H1 (cell line): ENCODE measurements around the gene ZSCAN30. TPM values are rescaled to one million over a fixed set of nuclear protein-coding genes. Genes with fewer than 3 reads are reported as not detected.
"Not testable (repeated sequence)": the region's sequence is repeated elsewhere in the genome, so short reads cannot be mapped to it uniquely, and the experiment has no call there.

ENCODE experiments used
- CTCF ChIA-PET: fragments of 300-600 bp; sonication (Branson Sonifier 250); formaldehyde crosslinking; loops from one replicate; lab custom pipeline; 2021; ENCODE audit not compliant: partially characterized antibody; lab: Charles Lee
- POLR2A ChIA-PET: fragments of 300-600 bp; sonication (Branson Sonifier 250); formaldehyde crosslinking; loops from one replicate; lab custom pipeline; 2021; ENCODE audit warnings: inconsistent platforms; ENCODE audit not compliant: partially characterized antibody; lab: Charles Lee
- DNase-seq, 2 experiments: peaks; one replicate each; pipeline versions ENCODE4 v3.0.0 to v3.0.0-alpha.2; 2010 to 2022; ENCODE audit warnings: low spot score in 2 of 2, low read depth in 1 of 2, mixed read lengths in 1 of 2
- FAIRE-seq: peaks from 2 replicates; lab custom pipeline; 2011; peaks lifted over from hg19 to GRCh38; lab: Jason Lieb, UNC
- H2AFZ ChIP-seq: 2 replicates; pipeline ENCODE4 v1.8.1; 2012; ENCODE audit warnings: low read length, inconsistent platforms
- H2AK5ac ChIP-seq: 2 replicates; pipeline ENCODE4 v1.6.1; 2013; ENCODE audit warnings: low read depth, low read length
- H2BK120ac ChIP-seq: replicated peaks from 2 replicates; pipeline ENCODE3; 2013; ENCODE audit warnings: low read depth, low read length, inconsistent platforms
- H2BK12ac ChIP-seq: 2 replicates; pipeline ENCODE4 v1.6.1; 2013; ENCODE audit warnings: low read depth, low read length
- H2BK15ac ChIP-seq: 2 replicates; pipeline ENCODE4 v1.6.1; 2013; ENCODE audit warnings: low read length
- H2BK20ac ChIP-seq: 2 replicates; pipeline ENCODE4 v1.6.1; 2013; ENCODE audit warnings: low read length
- H2BK5ac ChIP-seq: 2 replicates; pipeline ENCODE4 v1.6.1; 2013; ENCODE audit warnings: low read depth, low read length
- H3K14ac ChIP-seq: 2 replicates; pipeline ENCODE4 v1.6.1; 2013; ENCODE audit warnings: inconsistent platforms; ENCODE audit not compliant: insufficient read length
- H3K18ac ChIP-seq: 2 replicates; pipeline ENCODE4 v1.6.1; 2013; ENCODE audit warnings: low read length; ENCODE audit errors: extremely low read depth
- H3K23ac ChIP-seq: 2 replicates; pipeline ENCODE4 v1.6.1; 2013; ENCODE audit warnings: inconsistent platforms; ENCODE audit not compliant: insufficient read length
- H3K23me2 ChIP-seq: 2 replicates; pipeline ENCODE4 v1.6.1; 2013; ENCODE audit warnings: low read depth, low read length
- H3K27ac ChIP-seq: 2 replicates; pipeline ENCODE4 v1.6.1; 2011; ENCODE audit warnings: low read depth, low read length, inconsistent platforms
- H3K27me3 ChIP-seq, 4 experiments: replicated peaks in 1 of 4; 1 replicate in 1 of 4; 2 replicates in 3 of 4; pipeline versions ENCODE4 v1.6.1 to v1.8.1; 2011 to 2013; ENCODE audit warnings: low read length in 3 of 4, mild to moderate bottlenecking in 3 of 4, inconsistent platforms in 2 of 4, mixed read lengths in 2 of 4, moderate library complexity in 1 of 4; ENCODE audit not compliant: control insufficient read depth in 3 of 4, insufficient read depth in 3 of 4; ENCODE audit errors: extremely low read depth in 1 of 4
- H3K36me3 ChIP-seq, 4 experiments: 2 replicates each; pipeline versions ENCODE4 v1.6.1 to v1.8.1; 2011 to 2013; ENCODE audit warnings: mild to moderate bottlenecking in 4 of 4, low read length in 3 of 4, moderate library complexity in 2 of 4, control low read depth in 1 of 4, inconsistent platforms in 1 of 4; ENCODE audit not compliant: insufficient read depth in 4 of 4, control insufficient read depth in 2 of 4
- H3K4ac ChIP-seq: replicated peaks from 2 replicates; pipeline ENCODE3; 2013; ENCODE audit warnings: low read length, low read depth, mixed read lengths, inconsistent platforms; ENCODE audit not compliant: insufficient read length
- H3K4me1 ChIP-seq, 4 experiments: replicated peaks in 1 of 4; 1 replicate in 1 of 4; 2 replicates in 3 of 4; pipeline versions ENCODE4 v1.6.1 to v1.8.1; 2011 to 2013; ENCODE audit warnings: low read length in 3 of 4, inconsistent platforms in 2 of 4, mixed read lengths in 1 of 4; ENCODE audit not compliant: insufficient read depth in 4 of 4, control insufficient read depth in 3 of 4
- H3K4me2 ChIP-seq, 2 experiments: 2 replicates each; pipeline versions ENCODE4 v1.6.1 to v1.8.1; 2011 to 2013; ENCODE audit warnings: low read depth in 2 of 2, low read length in 2 of 2, control low read depth in 1 of 2, inconsistent platforms in 1 of 2, mild to moderate bottlenecking in 1 of 2; ENCODE audit not compliant: insufficient read depth in 1 of 2
- H3K4me3 ChIP-seq, 4 experiments: fragments of 200-600, 300-600 bp in 1 of 4; sonication (generic), shearing (Covaris generic), sonication (Bioruptor Twin) in 1 of 4; 2 replicates each; pipeline versions ENCODE4 v1.5.1 to v1.8.1; 2011 to 2016; ENCODE audit warnings: low read length in 4 of 4, low read depth in 3 of 4, control low read depth in 2 of 4, inconsistent platforms in 2 of 4, mild to moderate bottlenecking in 2 of 4, mixed read lengths in 1 of 4, moderate library complexity in 1 of 4; ENCODE audit not compliant: insufficient read depth in 2 of 4; ENCODE audit errors: extremely low read depth in 1 of 4
- H3K56ac ChIP-seq: replicated peaks from 2 replicates; pipeline ENCODE3; 2013; ENCODE audit warnings: low read depth, mild to moderate bottlenecking, mixed read lengths, low read length, inconsistent platforms; ENCODE audit not compliant: insufficient read length
- H3K79me1 ChIP-seq: 2 replicates; pipeline ENCODE4 v1.6.1; 2013; ENCODE audit warnings: low read depth, low read length, control low read depth
- H3K79me2 ChIP-seq, 2 experiments: 2 replicates each; pipeline versions ENCODE4 v1.6.1 to v1.8.1; 2012 to 2013; ENCODE audit warnings: low read length in 2 of 2, mild to moderate bottlenecking in 2 of 2, inconsistent platforms in 1 of 2; ENCODE audit not compliant: insufficient read depth in 2 of 2, control insufficient read depth in 1 of 2
- H3K9ac ChIP-seq, 4 experiments: replicated peaks in 1 of 4; 1 replicate in 1 of 4; 2 replicates in 3 of 4; pipeline versions ENCODE4 v1.6.1 to v1.8.1; 2011 to 2013; ENCODE audit warnings: low read depth in 3 of 4, low read length in 3 of 4, control low read depth in 2 of 4, mild to moderate bottlenecking in 2 of 4, moderate library complexity in 2 of 4, inconsistent platforms in 1 of 4; ENCODE audit errors: extremely low read depth in 1 of 4
- H3K9me3 ChIP-seq, 2 experiments: 2 replicates each; pipeline versions ENCODE4 v1.6.1 to v1.8.1; 2012 to 2013; ENCODE audit warnings: mild to moderate bottlenecking in 2 of 2, moderate library complexity in 2 of 2, control low read depth in 1 of 2, inconsistent platforms in 1 of 2, low read depth in 1 of 2, low read length in 1 of 2, mixed read lengths in 1 of 2; ENCODE audit not compliant: insufficient read depth in 2 of 2
- H4K20me1 ChIP-seq, 2 experiments: replicated peaks in 1 of 2; 2 replicates each; pipeline versions ENCODE3 to v1.8.1; 2011 to 2013; ENCODE audit warnings: inconsistent platforms in 2 of 2, low read length in 2 of 2, mild to moderate bottlenecking in 1 of 2; ENCODE audit not compliant: insufficient read depth in 2 of 2, control insufficient read depth in 1 of 2
- H4K5ac ChIP-seq: 2 replicates; pipeline ENCODE4 v1.6.1; 2013; ENCODE audit warnings: low read length, low read depth, mixed read lengths, inconsistent platforms; ENCODE audit not compliant: insufficient read length
- H4K8ac ChIP-seq: 2 replicates; pipeline ENCODE4 v1.8.0; 2013; ENCODE audit warnings: mild to moderate bottlenecking, moderate library complexity, low read length, inconsistent platforms; ENCODE audit not compliant: insufficient read depth; ENCODE audit errors: extremely low read depth
- H4K91ac ChIP-seq: replicated peaks from 2 replicates; pipeline ENCODE3; 2013; ENCODE audit warnings: low read length, mixed read lengths, inconsistent platforms; ENCODE audit not compliant: insufficient read length
- WGBS, 2 experiments: shearing (Covaris generic) in 1 of 2; methylation state at CpG; one replicate each; pipeline versions ENCODE4 v1.1.6 to v1.1.7; 2013 to 2015; ENCODE audit warnings: low lambda C conversion rate in 2 of 2, mixed read lengths in 2 of 2, inconsistent platforms in 1 of 2, low coverage in 1 of 2, missing lambda C conversion rate in 1 of 2; ENCODE audit not compliant: insufficient replicate concordance in 2 of 2, insufficient coverage in 1 of 2, insufficient read length in 1 of 2; ENCODE audit errors: extremely low coverage in 1 of 2, missing lambda C conversion rate in 1 of 2; 5-methylcytosine and 5-hydroxymethylcytosine counted together
- polyA plus RNA-seq, 7 experiments: library from polyadenylated mRNA; depleted of rRNA in 3 of 7; stranded (reverse) in 5 of 7; unstranded in 2 of 7; fragments of >200 nt in 5 of 7; fragments of 200-250 nt in 2 of 7; gene quantifications; 1 replicate in 5 of 7; 2 replicates in 1 of 7; 4 replicates in 1 of 7; pipeline versions ENCODE4 v1.2.1 to v1.2.3, GENCODE V29; 2011 to 2013; ENCODE audit warnings: missing spikeins in 2 of 7, mixed read lengths in 2 of 7
- total RNA-seq: library from RNA; stranded (reverse); fragmentation: NEBNext Ultra II Directional; extraction: Animal tissue kit (Norgen Biotek cat#: 25700); gene quantifications from 2 replicates; pipeline ENCODE4 v1.2.1, GENCODE V29; 2021

Gene ZSCAN30
- total and polyA plus RNA-seq, 2 of the 8 experiments (the other 6 are each of a cell fraction or from before 2014, with no cell fraction given) = 4.4 to 10.3 TPM

DNA sequence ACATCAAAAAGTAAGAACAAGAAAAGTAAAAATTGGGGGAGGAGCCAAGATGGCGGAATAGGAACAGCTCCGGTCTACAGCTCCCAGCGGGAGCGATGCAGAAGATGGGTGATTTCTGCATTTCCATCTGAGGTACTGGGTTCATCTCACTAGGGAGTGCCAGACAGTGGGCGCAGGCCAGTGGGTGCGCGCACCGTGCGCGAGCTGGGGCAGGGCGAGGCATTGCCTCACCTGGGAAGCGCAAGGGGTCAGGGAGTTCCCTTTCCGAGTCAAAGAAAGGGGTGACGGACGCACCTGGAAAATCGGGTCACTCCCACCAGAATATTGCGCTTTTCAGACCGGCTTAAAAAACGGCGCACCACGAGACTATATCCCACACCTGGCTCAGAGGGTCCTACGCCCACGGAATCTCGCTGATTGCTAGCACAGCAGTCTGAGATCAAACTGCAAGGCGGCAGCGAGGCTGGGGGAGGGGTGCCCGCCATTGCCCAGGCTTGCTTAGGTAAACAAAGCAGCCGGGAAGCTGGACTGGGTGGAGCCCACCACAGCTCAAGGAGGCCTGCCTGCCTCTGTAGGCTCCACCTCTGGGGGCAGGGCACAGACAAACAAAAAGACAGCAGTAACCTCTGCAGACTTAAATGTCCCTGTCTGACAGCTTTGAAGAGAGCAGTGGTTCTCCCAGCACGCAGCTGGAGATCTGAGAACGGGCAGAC lies 84.1 kb downstream of the ZSCAN30 start:
- H2BK12ac ChIP-seq, DNase-seq, H3K36me3 ChIP-seq, H3K4me1 ChIP-seq, FAIRE-seq, H3K23me2 ChIP-seq, H2BK15ac ChIP-seq, H3K27ac ChIP-seq, H2BK5ac ChIP-seq, POLR2A ChIA-PET, CTCF ChIA-PET, H3K4me3 ChIP-seq, H3K4ac ChIP-seq, H2AK5ac ChIP-seq, H3K23ac ChIP-seq, H3K79me2 ChIP-seq, H3K79me1 ChIP-seq, H3K9ac ChIP-seq, H3K14ac ChIP-seq, H3K27me3 ChIP-seq, H4K20me1 ChIP-seq, H2AFZ ChIP-seq, H3K56ac ChIP-seq, H2BK20ac ChIP-seq, H3K18ac ChIP-seq, H4K8ac ChIP-seq, H3K4me2 ChIP-seq, H4K5ac ChIP-seq, H2BK120ac ChIP-seq, H4K91ac ChIP-seq, H3K9me3 ChIP-seq: not testable (repeated sequence)
- WGBS, 2 experiments = 95% methylated on average over 14 of the region's 30 CpGs; no CpG with 5 or more reads in 1 of the 2 experiments
